IMR-90 (cell line): ENCODE results near the gene DGAT2L6. TPM values are rescaled to one million over a fixed set of nuclear protein-coding genes. Genes with fewer than 3 reads are reported as not detected.

ENCODE experiments used
- ATAC-seq: fragments of 200-7000 bp; cut with Tn5 transposase; 2 replicates; pipeline ENCODE4 v1.9.1; 2020; ENCODE audit warnings: low read depth, mild to moderate bottlenecking, moderate library complexity
- BruUV-seq: library from RNA; stranded (reverse); fragments of 400-500 nt; replicated peaks from 2 replicates; lab custom pipeline; 2021; lab: Mats Ljungman, UMichigan
- CTCF ChIA-PET: fragments of 300-600 bp; formaldehyde crosslinking; extraction: SDS; loops from one replicate; lab custom pipeline; 2021; ENCODE audit warnings: antibody characterized with exemption; lab: Yijun Ruan, JAX
- POLR2A ChIA-PET: fragments of 300-600 bp; sonication (Branson Sonifier 250); formaldehyde crosslinking; loops from one replicate; lab custom pipeline; 2022; ENCODE audit warnings: antibody characterized with exemption; ENCODE audit not compliant: unreplicated experiment; lab: Charles Lee
- DNase-seq: peaks from one replicate; pipeline ENCODE4 v3.0.0; 2013
- H2AFZ ChIP-seq: replicated peaks from 2 replicates; pipeline ENCODE3; 2013; ENCODE audit warnings: low read length, mild to moderate bottlenecking; ENCODE audit not compliant: poor library complexity
- H2AK5ac ChIP-seq: 2 replicates; pipeline ENCODE4 v1.6.1; 2013; ENCODE audit warnings: low read depth, low read length, inconsistent platforms
- H2AK9ac ChIP-seq: replicated peaks from 2 replicates; pipeline ENCODE3; 2013; ENCODE audit warnings: mild to moderate bottlenecking, low read depth, low read length, moderate library complexity; ENCODE audit not compliant: poor library complexity
- H2BK120ac ChIP-seq: 2 replicates; pipeline ENCODE4 v1.6.1; 2013; ENCODE audit warnings: low read depth, low read length, inconsistent platforms
- H2BK15ac ChIP-seq: 3 replicates; pipeline ENCODE4 v1.6.1; 2013; ENCODE audit warnings: low read depth, low read length, inconsistent platforms
- H2BK20ac ChIP-seq: 2 replicates; pipeline ENCODE4 v1.6.1; 2013; ENCODE audit warnings: low read depth, mild to moderate bottlenecking, inconsistent platforms, low read length, moderate library complexity
- H2BK5ac ChIP-seq: 2 replicates; pipeline ENCODE4 v1.6.1; 2013; ENCODE audit warnings: mild to moderate bottlenecking, low read depth, low read length, inconsistent platforms; ENCODE audit not compliant: poor library complexity, severe bottlenecking
- H3K14ac ChIP-seq: replicated peaks from 2 replicates; pipeline ENCODE4 v1.6.1; 2013; ENCODE audit warnings: low read depth, low read length, inconsistent platforms
- H3K18ac ChIP-seq: 2 replicates; pipeline ENCODE4 v1.6.1; 2013; ENCODE audit warnings: low read depth, low read length, control low read depth
- H3K23ac ChIP-seq: 2 replicates; pipeline ENCODE4 v1.6.1; 2013; ENCODE audit warnings: low read depth, low read length, inconsistent platforms
- H3K27ac ChIP-seq: 2 replicates; pipeline ENCODE4 v1.5.1; 2013; ENCODE audit warnings: mild to moderate bottlenecking, control low read depth, low read length; ENCODE audit not compliant: insufficient read depth
- H3K27me3 ChIP-seq: 2 replicates; pipeline ENCODE4 v1.6.1; 2013; ENCODE audit warnings: low read length; ENCODE audit not compliant: control insufficient read depth, insufficient read depth
- H3K36me3 ChIP-seq: 2 replicates; pipeline ENCODE4 v1.6.1; 2013; ENCODE audit warnings: low read length, mixed read lengths; ENCODE audit not compliant: control insufficient read depth, insufficient read depth
- H3K4ac ChIP-seq: 2 replicates; pipeline ENCODE4 v1.6.1; 2013; ENCODE audit warnings: low read depth, low read length, inconsistent platforms
- H3K4me1 ChIP-seq: 2 replicates; pipeline ENCODE4 v1.6.1; 2013; ENCODE audit warnings: low read length, mixed read lengths; ENCODE audit not compliant: control insufficient read depth, insufficient read depth
- H3K4me2 ChIP-seq: 2 replicates; pipeline ENCODE4 v1.6.1; 2013; ENCODE audit warnings: low read depth, mild to moderate bottlenecking, control low read depth, low read length, moderate library complexity
- H3K4me3 ChIP-seq: 2 replicates; pipeline ENCODE4 v1.5.1; 2013; ENCODE audit warnings: low read depth, mild to moderate bottlenecking, control low read depth, low read length, moderate library complexity; ENCODE audit not compliant: insufficient read depth
- H3K56ac ChIP-seq: 2 replicates; pipeline ENCODE4 v1.6.1; 2013; ENCODE audit warnings: low read length, inconsistent platforms; ENCODE audit not compliant: insufficient read depth; ENCODE audit errors: extremely low read depth
- H3K79me1 ChIP-seq, 2 experiments: 2 replicates each; pipeline ENCODE4 v1.6.1; 2013; ENCODE audit warnings: low read length in 2 of 2, inconsistent platforms in 1 of 2, low read depth in 1 of 2
- H3K9ac ChIP-seq: 2 replicates; pipeline ENCODE4 v1.6.1; 2013; ENCODE audit warnings: low read depth, low read length, control low read depth
- H3K9me1 ChIP-seq: 2 replicates; pipeline ENCODE4 v1.6.1; 2013; ENCODE audit warnings: low read length, inconsistent platforms; ENCODE audit not compliant: insufficient read depth
- H3K9me3 ChIP-seq: 2 replicates; pipeline ENCODE4 v1.6.1; 2013; ENCODE audit warnings: low read length; ENCODE audit not compliant: control insufficient read depth, insufficient read depth
- H4K20me1 ChIP-seq: 2 replicates; pipeline ENCODE4 v1.6.1; 2013; ENCODE audit warnings: low read length, inconsistent platforms; ENCODE audit not compliant: insufficient read depth
- H4K5ac ChIP-seq: 2 replicates; pipeline ENCODE4 v1.6.1; 2013; ENCODE audit warnings: mild to moderate bottlenecking, low read depth, low read length, control low read depth
- H4K8ac ChIP-seq, 2 experiments: 2 replicates each; pipeline ENCODE4 v1.6.1; 2013; ENCODE audit warnings: low read depth in 2 of 2, low read length in 2 of 2, control low read depth in 1 of 2, inconsistent platforms in 1 of 2
- H4K91ac ChIP-seq: 2 replicates; pipeline ENCODE4 v1.6.1; 2013; ENCODE audit warnings: low read depth, low read length, inconsistent platforms; ENCODE audit not compliant: insufficient read depth
- BHLHE40 ChIP-seq: fragments of 150-350 bp; IDR thresholded peaks from 2 replicates; pipeline ENCODE4 v1.6.1; 2016; ENCODE audit warnings: mild to moderate bottlenecking, low read depth, low read length
- CHD1 ChIP-seq: IDR thresholded peaks from 2 replicates; pipeline ENCODE4 v1.6.1; 2012; ENCODE audit warnings: low read depth, low read length, improper control_type of control experiment
- MAFK ChIP-seq: IDR thresholded peaks from 2 replicates; pipeline ENCODE4 v1.6.1; 2012; ENCODE audit warnings: low read depth, low read length, improper control_type of control experiment
- MAZ ChIP-seq: IDR thresholded peaks from 2 replicates; pipeline ENCODE4 v1.6.1; 2012; ENCODE audit warnings: low read depth, mild to moderate bottlenecking, low read length, improper control_type of control experiment, moderate library complexity, borderline replicate concordance
- MXI1 ChIP-seq: IDR thresholded peaks from 2 replicates; pipeline ENCODE4 v1.6.1; 2012; ENCODE audit warnings: low read depth, mild to moderate bottlenecking, low read length, moderate library complexity, borderline replicate concordance
- NFE2L2 ChIP-seq: fragments of 150-350 bp; IDR thresholded peaks from 2 replicates; pipeline ENCODE4 v1.6.1; 2016; ENCODE audit warnings: low read depth, mild to moderate bottlenecking, low read length
- RFX5 ChIP-seq: IDR thresholded peaks from 2 replicates; pipeline ENCODE4 v1.8.0; 2012; ENCODE audit warnings: low read depth, mild to moderate bottlenecking, low read length, moderate library complexity
- WGBS, 2 experiments: methylation state at CpG; one replicate each; pipeline versions ENCODE4 v1.1.5 to v1.1.7; 2013; ENCODE audit warnings: missing lambda C conversion rate in 2 of 2; ENCODE audit not compliant: insufficient read length in 1 of 2; ENCODE audit errors: extremely low coverage in 2 of 2; 5-methylcytosine and 5-hydroxymethylcytosine counted together
- dilution Hi-C: fragments of 300-500 bp; cut with HindIII; formaldehyde crosslinking; loops from one replicate; pipeline ENCODE4 v1.14.3; 2018; ENCODE audit warnings: low sequenced_read_pairs; ENCODE audit not compliant: unreplicated experiment
- in situ Hi-C: fragments of 300-500 bp; cut with MboI; formaldehyde crosslinking; loops from 3 replicates; pipeline ENCODE4 v1.14.3; 2019; ENCODE audit warnings: low sequenced_read_pairs, inconsistent platforms, mixed read lengths
- intact Hi-C: fragments of 100-400 bp; cut with micrococcal nuclease; formaldehyde crosslinking; loops from 2 replicates; pipeline ENCODE4 v1.10.0; 2022
- polyA plus RNA-seq, 3 experiments: library from polyadenylated mRNA; depleted of rRNA; stranded (reverse); fragments of >200 nt; gene quantifications; 2 replicates each; pipeline ENCODE4 v1.2.3, GENCODE V29; 2012; ENCODE audit warnings: low replicate concordance in 1 of 3
- total RNA-seq: library from RNA; depleted of rRNA; stranded (reverse); fragments of >200 nt; gene quantifications from 2 replicates; pipeline ENCODE4 v1.2.3, GENCODE V29; 2012
- TF ChIP-seq, protein P1 (sequence below): fragments of 150-350 bp; IDR thresholded peaks from 2 replicates; pipeline ENCODE4 v1.6.1; 2017; ENCODE audit warnings: mild to moderate bottlenecking, antibody characterized with exemption, low read length, low read depth
- TF ChIP-seq, protein P2 (sequence below): conservative IDR thresholded peaks from 2 replicates; pipeline ENCODE4 v1.5.1; 2012; ENCODE audit warnings: mild to moderate bottlenecking, low read depth, low read length, improper control_type of control experiment
- TF ChIP-seq, protein P3 (sequence below): fragments of 150-350 bp; IDR thresholded peaks from 2 replicates; pipeline ENCODE4 v1.6.1; 2016; ENCODE audit warnings: low read depth, mild to moderate bottlenecking, low read length, moderate library complexity, borderline replicate concordance

The DGAT2L6 gene
- total and polyA plus RNA-seq, 2 of the 4 experiments (the other 2 are of a cell fraction) = not detected

DNA sequence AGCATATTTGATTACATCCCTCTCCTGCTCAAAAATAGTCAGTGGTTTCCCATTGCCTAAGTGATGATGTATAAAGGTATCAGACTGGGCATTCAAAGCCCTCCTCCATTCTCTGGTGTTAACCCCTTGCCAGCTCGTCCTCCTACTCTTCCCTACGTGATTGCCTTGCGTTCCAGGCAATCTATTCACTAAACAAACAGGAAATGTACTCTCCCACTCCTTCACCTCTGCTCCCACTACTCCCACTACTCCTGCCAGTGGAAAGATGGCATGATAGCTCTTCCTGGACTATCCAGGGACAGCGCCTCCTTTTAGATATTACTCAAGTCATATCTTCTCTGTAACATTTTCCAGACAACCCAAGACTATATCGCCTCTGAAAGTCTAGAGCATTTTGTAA lies 5.8 kb downstream of the DGAT2L6 start:
- in situ Hi-C loops = no loop called here
- Histone ChIP-seq H3K79me1 (no peaks in the 10 kb centered on the region), H3K4me3 (no peak overlapping the region), H2BK20ac (no peak overlapping the region), H2AK9ac (no peak overlapping the region), H3K4ac (no peak overlapping the region), H2BK120ac (no peak overlapping the region), H3K4me2 (no peak overlapping the region), H4K91ac (no peak overlapping the region), H2BK15ac (no peak overlapping the region), H3K9ac (no peak overlapping the region), H3K23ac (no peak overlapping the region), H2AK5ac (no peak overlapping the region), H3K56ac (no peak overlapping the region), H3K9me3 (no peaks in the 10 kb centered on the region), H2AFZ (no peak overlapping the region), H3K4me1 (no peaks in the 10 kb centered on the region), H4K5ac (no peak overlapping the region), H2BK5ac (no peak overlapping the region), H4K20me1 (no peaks in the 10 kb centered on the region), H3K14ac (no peak overlapping the region), H3K36me3 (no peaks in the 10 kb centered on the region), H3K9me1 (no peaks in the 10 kb centered on the region), H4K8ac (no peak overlapping the region), H3K27me3 (peaks cover 2% of the 10 kb centered on the region), H3K27ac (no peak overlapping the region), H3K18ac (no peak overlapping the region)
- ChIA-PET CTCF (interaction anchor here (0.5 kb wide), 1 partner anchor 251 kb away, joined by 3 read pairs; no protein-coding TSS in a partner anchor), POLR2A (no interaction called here)
- TF ChIP-seq MAFK = no peak
- no peak for TF ChIP-seq NFE2L2
- TF ChIP-seq, protein P1, sequence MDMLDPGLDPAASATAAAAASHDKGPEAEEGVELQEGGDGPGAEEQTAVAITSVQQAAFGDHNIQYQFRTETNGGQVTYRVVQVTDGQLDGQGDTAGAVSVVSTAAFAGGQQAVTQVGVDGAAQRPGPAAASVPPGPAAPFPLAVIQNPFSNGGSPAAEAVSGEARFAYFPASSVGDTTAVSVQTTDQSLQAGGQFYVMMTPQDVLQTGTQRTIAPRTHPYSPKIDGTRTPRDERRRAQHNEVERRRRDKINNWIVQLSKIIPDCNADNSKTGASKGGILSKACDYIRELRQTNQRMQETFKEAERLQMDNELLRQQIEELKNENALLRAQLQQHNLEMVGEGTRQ = no peak
- TF ChIP-seq MXI1 = no peak
- no peak for TF ChIP-seq CHD1
- TF ChIP-seq RFX5 = no peak
- no peak for TF ChIP-seq BHLHE40
- TF ChIP-seq, protein P2, sequence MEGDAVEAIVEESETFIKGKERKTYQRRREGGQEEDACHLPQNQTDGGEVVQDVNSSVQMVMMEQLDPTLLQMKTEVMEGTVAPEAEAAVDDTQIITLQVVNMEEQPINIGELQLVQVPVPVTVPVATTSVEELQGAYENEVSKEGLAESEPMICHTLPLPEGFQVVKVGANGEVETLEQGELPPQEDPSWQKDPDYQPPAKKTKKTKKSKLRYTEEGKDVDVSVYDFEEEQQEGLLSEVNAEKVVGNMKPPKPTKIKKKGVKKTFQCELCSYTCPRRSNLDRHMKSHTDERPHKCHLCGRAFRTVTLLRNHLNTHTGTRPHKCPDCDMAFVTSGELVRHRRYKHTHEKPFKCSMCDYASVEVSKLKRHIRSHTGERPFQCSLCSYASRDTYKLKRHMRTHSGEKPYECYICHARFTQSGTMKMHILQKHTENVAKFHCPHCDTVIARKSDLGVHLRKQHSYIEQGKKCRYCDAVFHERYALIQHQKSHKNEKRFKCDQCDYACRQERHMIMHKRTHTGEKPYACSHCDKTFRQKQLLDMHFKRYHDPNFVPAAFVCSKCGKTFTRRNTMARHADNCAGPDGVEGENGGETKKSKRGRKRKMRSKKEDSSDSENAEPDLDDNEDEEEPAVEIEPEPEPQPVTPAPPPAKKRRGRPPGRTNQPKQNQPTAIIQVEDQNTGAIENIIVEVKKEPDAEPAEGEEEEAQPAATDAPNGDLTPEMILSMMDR = no peak
- TF ChIP-seq MAZ = no peak
- TF ChIP-seq, protein P3, sequence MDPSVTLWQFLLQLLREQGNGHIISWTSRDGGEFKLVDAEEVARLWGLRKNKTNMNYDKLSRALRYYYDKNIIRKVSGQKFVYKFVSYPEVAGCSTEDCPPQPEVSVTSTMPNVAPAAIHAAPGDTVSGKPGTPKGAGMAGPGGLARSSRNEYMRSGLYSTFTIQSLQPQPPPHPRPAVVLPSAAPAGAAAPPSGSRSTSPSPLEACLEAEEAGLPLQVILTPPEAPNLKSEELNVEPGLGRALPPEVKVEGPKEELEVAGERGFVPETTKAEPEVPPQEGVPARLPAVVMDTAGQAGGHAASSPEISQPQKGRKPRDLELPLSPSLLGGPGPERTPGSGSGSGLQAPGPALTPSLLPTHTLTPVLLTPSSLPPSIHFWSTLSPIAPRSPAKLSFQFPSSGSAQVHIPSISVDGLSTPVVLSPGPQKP = no peak
- intact Hi-C loops = no loop called here
- DNase-seq = no peak
- ATAC-seq = no peak
- WGBS, 2 experiments = 80% methylated on average over 1 of the region's 5 CpGs; no CpG with 5 or more reads in 1 of the 2 experiments
- no TSS peak for BruUV-seq
- dilution Hi-C loops = no loop called here
